ENCODE measurements around the gene FBP1. TPM values are rescaled to one million over a fixed set of nuclear protein-coding genes. Genes with fewer than 3 reads are reported as not detected.

FBP1 gene
- total RNA-seq, 1 donor from 2014 or later, result not detected

DNA sequence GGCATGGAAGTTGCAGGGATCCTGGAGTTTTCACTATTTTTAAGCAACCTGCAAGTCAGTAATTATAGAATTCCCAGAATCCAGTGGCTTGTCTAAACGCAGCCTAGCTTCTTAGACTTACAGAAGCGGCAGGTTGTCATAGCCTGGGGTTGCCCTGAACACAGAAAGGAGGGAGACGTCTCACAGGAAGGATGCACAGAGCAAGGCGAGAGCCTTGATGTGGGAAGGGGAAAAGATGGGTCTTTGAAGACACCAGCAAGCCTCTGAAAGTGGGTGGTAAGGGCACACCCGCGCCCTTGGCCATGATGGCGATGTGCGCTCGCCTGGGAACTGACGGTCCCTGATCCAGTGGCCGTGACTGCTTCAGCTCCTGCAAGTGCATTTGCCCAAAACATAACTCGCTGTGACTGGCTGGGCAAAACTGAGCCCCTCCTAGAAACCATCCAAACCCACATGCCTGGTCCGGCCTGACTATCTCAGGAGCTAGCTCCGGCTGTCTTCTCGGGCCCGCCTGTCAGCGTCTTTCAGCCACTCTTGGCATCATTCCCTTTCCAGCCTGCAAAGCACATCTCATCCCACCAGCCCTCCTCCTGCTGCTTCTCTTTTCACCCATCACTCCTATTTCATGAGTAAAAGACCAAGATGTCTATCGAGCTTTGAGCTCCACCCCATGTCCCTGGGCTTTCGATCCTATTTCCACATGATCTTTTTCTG lies 17.1 kb downstream of the FBP1 start:
- DNase-seq (ENCODE audit: low spot score), result no peak
- peaks cover 2% of the 10 kb centered on the region for H3K27me3 Mint-ChIP-seq (ENCODE audit: low read depth)
- H3K9me3 Mint-ChIP-seq (ENCODE audit: low read depth), result no peaks in the 10 kb centered on the region
- no peak overlapping the region for H3K27ac Mint-ChIP-seq (ENCODE audit: unreplicated experiment)
- TF ChIP-seq, protein P1, sequence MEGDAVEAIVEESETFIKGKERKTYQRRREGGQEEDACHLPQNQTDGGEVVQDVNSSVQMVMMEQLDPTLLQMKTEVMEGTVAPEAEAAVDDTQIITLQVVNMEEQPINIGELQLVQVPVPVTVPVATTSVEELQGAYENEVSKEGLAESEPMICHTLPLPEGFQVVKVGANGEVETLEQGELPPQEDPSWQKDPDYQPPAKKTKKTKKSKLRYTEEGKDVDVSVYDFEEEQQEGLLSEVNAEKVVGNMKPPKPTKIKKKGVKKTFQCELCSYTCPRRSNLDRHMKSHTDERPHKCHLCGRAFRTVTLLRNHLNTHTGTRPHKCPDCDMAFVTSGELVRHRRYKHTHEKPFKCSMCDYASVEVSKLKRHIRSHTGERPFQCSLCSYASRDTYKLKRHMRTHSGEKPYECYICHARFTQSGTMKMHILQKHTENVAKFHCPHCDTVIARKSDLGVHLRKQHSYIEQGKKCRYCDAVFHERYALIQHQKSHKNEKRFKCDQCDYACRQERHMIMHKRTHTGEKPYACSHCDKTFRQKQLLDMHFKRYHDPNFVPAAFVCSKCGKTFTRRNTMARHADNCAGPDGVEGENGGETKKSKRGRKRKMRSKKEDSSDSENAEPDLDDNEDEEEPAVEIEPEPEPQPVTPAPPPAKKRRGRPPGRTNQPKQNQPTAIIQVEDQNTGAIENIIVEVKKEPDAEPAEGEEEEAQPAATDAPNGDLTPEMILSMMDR (IDR thresholded peaks at IDR 0.05), result no peak
- peaks cover 23% of the 10 kb centered on the region for H3K4me1 Mint-ChIP-seq (ENCODE audit: low read depth)
- no peak overlapping the region for H3K4me3 Mint-ChIP-seq (ENCODE audit: unreplicated experiment)
- H3K36me3 Mint-ChIP-seq (ENCODE audit: low read depth), result peaks cover 1% of the 10 kb centered on the region

DNA sequence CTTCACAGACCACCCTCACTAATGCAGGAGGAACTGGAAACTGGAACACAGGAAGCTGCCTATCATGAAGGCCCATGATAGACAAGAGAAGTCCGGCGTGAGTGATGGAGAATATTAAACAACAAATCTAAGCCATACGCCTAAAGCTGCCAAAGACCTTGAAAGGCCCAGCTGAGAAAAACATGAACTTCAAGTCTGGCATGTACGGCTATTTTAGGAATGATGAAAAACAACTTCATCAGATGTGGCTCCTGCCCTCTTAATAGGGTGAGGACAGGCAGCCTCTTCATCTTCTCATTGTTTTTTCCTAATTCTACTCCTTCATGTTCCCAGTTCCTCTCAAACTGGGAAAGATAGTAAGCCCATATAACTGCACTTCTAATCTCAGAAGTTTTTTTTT lies 20.3 kb downstream of the FBP1 start:
- peak overlapping the region; percentile 42 for H3K27ac Mint-ChIP-seq (ENCODE audit: unreplicated experiment)
- DNase-seq (ENCODE audit: low spot score), result no peak
- no peaks in the 10 kb centered on the region for H3K9me3 Mint-ChIP-seq (ENCODE audit: low read depth)
- H3K4me3 Mint-ChIP-seq (ENCODE audit: unreplicated experiment), result no peak overlapping the region
- H3K4me1 Mint-ChIP-seq (ENCODE audit: low read depth), result peaks cover 15% of the 10 kb centered on the region
- H3K36me3 Mint-ChIP-seq (ENCODE audit: low read depth), result peaks cover 1% of the 10 kb centered on the region
- H3K27me3 Mint-ChIP-seq (ENCODE audit: low read depth), result peaks cover 2% of the 10 kb centered on the region
- TF ChIP-seq, protein P1 (IDR thresholded peaks at IDR 0.05), result no peak

DNA sequence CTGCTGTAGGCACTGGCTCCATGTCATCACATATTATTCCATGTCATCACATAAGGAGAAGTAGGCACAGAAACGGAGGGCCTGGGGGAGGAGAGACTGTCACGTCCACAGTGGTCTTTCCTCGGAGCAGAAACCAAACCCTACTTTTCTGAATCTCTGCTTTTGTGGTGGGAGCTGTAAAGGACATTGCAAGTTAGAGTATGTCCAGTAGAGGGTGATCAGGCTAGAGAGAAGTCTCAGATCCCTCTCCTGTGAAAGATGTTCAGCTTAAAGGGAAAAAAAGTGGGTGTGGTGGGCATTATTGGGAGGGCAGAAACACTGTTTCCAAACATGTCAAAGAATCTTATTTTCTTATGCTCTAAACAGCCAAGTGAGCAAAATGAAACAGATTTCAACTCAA lies 26.3 kb downstream of the FBP1 start:
- no peaks in the 10 kb centered on the region for H3K9me3 Mint-ChIP-seq (ENCODE audit: low read depth)
- TF ChIP-seq, protein P1 (IDR thresholded peaks at IDR 0.05), result peak; percentile 56
- H3K27me3 Mint-ChIP-seq (ENCODE audit: low read depth), result peaks cover 14% of the 10 kb centered on the region
- H3K36me3 Mint-ChIP-seq (ENCODE audit: low read depth), result no peaks in the 10 kb centered on the region
- no peak for DNase-seq (ENCODE audit: low spot score)
- no peaks in the 10 kb centered on the region for H3K4me1 Mint-ChIP-seq (ENCODE audit: low read depth)
- no peak overlapping the region for H3K27ac Mint-ChIP-seq (ENCODE audit: unreplicated experiment)
- no peak overlapping the region for H3K4me3 Mint-ChIP-seq (ENCODE audit: unreplicated experiment)

DNA sequence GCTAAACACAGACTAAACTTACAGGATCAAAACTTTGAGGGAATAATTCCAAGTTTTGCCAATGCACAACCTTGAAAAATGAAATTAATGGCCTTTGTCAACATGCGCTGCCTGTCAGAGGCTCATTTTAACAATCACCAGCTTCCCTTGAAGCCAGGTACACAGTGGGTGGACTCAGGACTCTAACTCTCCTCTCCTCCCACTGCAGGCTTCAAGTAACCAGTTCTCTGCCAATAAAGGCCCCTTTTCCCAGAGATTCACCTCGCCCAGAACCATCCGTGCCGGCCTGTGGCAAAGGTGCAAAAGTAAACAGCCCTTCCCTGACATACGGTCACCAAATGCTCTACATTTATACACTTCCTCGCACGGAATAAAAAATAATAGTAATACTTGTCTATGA lies 27.2 kb downstream of the FBP1 start:
- Mint-ChIP-seq H3K4me3 (ENCODE audit: unreplicated experiment) (no peak overlapping the region), H3K27me3 (ENCODE audit: low read depth) (peaks cover 16% of the 10 kb centered on the region), H3K9me3 (ENCODE audit: low read depth) (no peaks in the 10 kb centered on the region), H3K4me1 (ENCODE audit: low read depth) (no peaks in the 10 kb centered on the region), H3K36me3 (ENCODE audit: low read depth) (no peaks in the 10 kb centered on the region), H3K27ac (ENCODE audit: unreplicated experiment) (no peak overlapping the region)
- TF ChIP-seq, protein P1 (IDR thresholded peaks at IDR 0.05), result no peak
- DNase-seq (ENCODE audit: low spot score), result no peak

DNA sequence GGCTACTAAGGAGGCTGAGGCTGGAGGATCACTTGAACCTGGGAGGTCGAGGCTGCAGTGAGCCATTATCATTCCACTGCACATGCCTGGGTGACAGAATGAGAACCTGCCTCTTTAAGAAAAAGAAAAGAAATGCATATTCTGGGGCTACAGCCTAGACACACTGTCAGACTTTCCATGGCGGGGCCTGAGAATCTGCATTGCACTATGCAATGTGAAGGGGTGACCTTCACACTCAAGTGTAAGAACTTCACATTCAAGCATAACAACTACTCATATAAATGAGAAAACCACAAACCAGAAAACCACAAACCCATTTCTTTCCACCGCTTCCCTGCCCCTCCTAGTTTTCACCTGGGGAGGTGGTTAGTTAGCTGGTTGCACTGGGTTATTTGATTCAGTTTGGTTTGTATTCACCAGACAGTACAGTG lies 27.7 kb downstream of the FBP1 start:
- no peak overlapping the region for H3K4me3 Mint-ChIP-seq (ENCODE audit: unreplicated experiment)
- H3K36me3 Mint-ChIP-seq (ENCODE audit: low read depth), result no peaks in the 10 kb centered on the region
- TF ChIP-seq, protein P1 (IDR thresholded peaks at IDR 0.05), result no peak
- peaks cover 19% of the 10 kb centered on the region for H3K27me3 Mint-ChIP-seq (ENCODE audit: low read depth)
- no peaks in the 10 kb centered on the region for H3K4me1 Mint-ChIP-seq (ENCODE audit: low read depth)
- no peak overlapping the region for H3K27ac Mint-ChIP-seq (ENCODE audit: unreplicated experiment)
- no peak for DNase-seq (ENCODE audit: low spot score)
- H3K9me3 Mint-ChIP-seq (ENCODE audit: low read depth), result no peaks in the 10 kb centered on the region
